Erythroblast (primary cell): ENCODE measurements around the gene ALKAL2.

Source experiments
- GATA1 ChIP-seq: IDR thresholded peaks from 2 replicates; pipeline ENCODE4 v1.6.1; 2011; ENCODE audit warnings: low read depth, mild to moderate bottlenecking, control low read depth, low read length, moderate library complexity
- POLR2A ChIP-seq: IDR thresholded peaks from 2 replicates; pipeline ENCODE4 v1.6.1; 2011; ENCODE audit warnings: mild to moderate bottlenecking, low read length

- TF ChIP-seq POLR2A (no peak), GATA1 (no peak)
Measured at GRCh38 chr2:238431-238830, 49.5 kb downstream of the ALKAL2 start.
